ENCODE measurements around the gene ZNF608.

GRCh38 chr5:124771761-124772160, 25.3 kb upstream of the ZNF608 start:
- TF ChIP-seq CTCF (IDR thresholded peaks at IDR 0.05), result no peak
- TF ChIP-seq POLR2A (IDR thresholded peaks at IDR 0.05), result no peak
- TF ChIP-seq EP300 (IDR thresholded peaks at IDR 0.05), result no peak

Data from ovary (tissue), 3 donors.